Calu3 (cell line): Measurements from ENCODE around the gene RBFOX2. TPM values are rescaled to one million over a fixed set of nuclear protein-coding genes. Genes with fewer than 3 reads are reported as not detected.
"Not testable (repeated sequence)": the region's sequence is repeated elsewhere in the genome, so short reads cannot be mapped to it uniquely, and the experiment has no call there.

Source experiments
- BruUV-seq: library from RNA; stranded (reverse); fragments of 400-500 nt; replicated peaks from 2 replicates; lab custom pipeline; 2021; lab: Mats Ljungman, UMichigan
- CTCF ChIA-PET: fragments of 300-600 bp; sonication (Branson Sonifier 250); formaldehyde crosslinking; loops from one replicate; lab custom pipeline; 2022; ENCODE audit warnings: antibody characterized with exemption; lab: Charles Lee
- DNase-seq: peaks from one replicate; pipeline ENCODE4 v3.0.0; 2022
- H3K27ac Mint-ChIP-seq: one replicate; pipeline ENCODE4 v1.8.0; 2022; ENCODE audit warnings: mixed read lengths; ENCODE audit not compliant: unreplicated experiment
- H3K27me3 Mint-ChIP-seq: one replicate; pipeline ENCODE4 v1.8.0; 2022; ENCODE audit warnings: mixed read lengths; ENCODE audit not compliant: unreplicated experiment
- H3K36me3 Mint-ChIP-seq: one replicate; pipeline ENCODE4 v1.8.0; 2022; ENCODE audit warnings: mild to moderate bottlenecking, moderate library complexity, mixed read lengths; ENCODE audit not compliant: insufficient read depth, unreplicated experiment
- H3K4me1 Mint-ChIP-seq: one replicate; pipeline ENCODE4 v1.8.0; 2022; ENCODE audit warnings: mild to moderate bottlenecking, low read depth, mixed read lengths; ENCODE audit not compliant: unreplicated experiment
- H3K4me3 Mint-ChIP-seq: one replicate; pipeline ENCODE4 v1.8.0; 2022; ENCODE audit warnings: mild to moderate bottlenecking, low read depth, moderate library complexity, mixed read lengths; ENCODE audit not compliant: unreplicated experiment
- H3K9me3 Mint-ChIP-seq: one replicate; pipeline ENCODE4 v1.8.0; 2022; ENCODE audit warnings: low read depth, mixed read lengths; ENCODE audit not compliant: unreplicated experiment
- intact Hi-C: fragments of 100-400 bp; cut with micrococcal nuclease; formaldehyde crosslinking; loops from one replicate; pipeline ENCODE4 v1.10.0; 2022; ENCODE audit not compliant: unreplicated experiment
- total RNA-seq: library from RNA; stranded (reverse); gene quantifications from 2 replicates; pipeline ENCODE4 v1.2.3, GENCODE V29; 2022
- TF ChIP-seq, protein P1 (sequence below): fragments of 200-600 bp; IDR thresholded peaks from one replicate; pipeline ENCODE4 v1.8.0; 2022; ENCODE audit warnings: antibody characterized with exemption; ENCODE audit not compliant: unreplicated experiment

The RBFOX2 gene
- total RNA-seq, 1 experiment from 2014 or later, result 63.1 TPM

DNA sequence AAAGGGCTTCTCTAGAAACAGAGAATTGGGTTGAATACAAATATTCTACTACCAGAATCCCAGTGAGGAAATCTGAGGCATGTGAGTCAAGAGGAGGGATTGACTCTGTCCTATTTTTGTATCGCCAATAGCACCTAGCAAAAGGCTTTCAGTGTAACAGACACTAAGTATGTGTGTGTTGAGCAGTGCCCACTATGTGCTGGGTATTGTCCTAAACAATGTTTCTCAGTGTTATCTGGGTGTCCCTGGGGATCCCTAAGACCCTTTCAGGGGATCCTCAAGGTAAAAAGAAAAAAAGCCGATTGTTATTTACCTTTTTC, 21.0 kb upstream of the RBFOX2 start:
- Mint-ChIP-seq H3K27me3 (no peaks in the 10 kb centered on the region), H3K4me3 (no peak overlapping the region), H3K36me3 (peaks cover 15% of the 10 kb centered on the region), H3K27ac (no peak overlapping the region), H3K9me3 (no peaks in the 10 kb centered on the region), H3K4me1 (peaks cover 26% of the 10 kb centered on the region)
- intact Hi-C loops, result no loop called here
- CTCF ChIA-PET, result interaction anchor here (0.7 kb wide), 1 partner anchor 202 kb away, joined by 4 read pairs; no protein-coding TSS in a partner anchor
- no peak for DNase-seq
- no TSS peak for BruUV-seq
- TF ChIP-seq, protein P1, sequence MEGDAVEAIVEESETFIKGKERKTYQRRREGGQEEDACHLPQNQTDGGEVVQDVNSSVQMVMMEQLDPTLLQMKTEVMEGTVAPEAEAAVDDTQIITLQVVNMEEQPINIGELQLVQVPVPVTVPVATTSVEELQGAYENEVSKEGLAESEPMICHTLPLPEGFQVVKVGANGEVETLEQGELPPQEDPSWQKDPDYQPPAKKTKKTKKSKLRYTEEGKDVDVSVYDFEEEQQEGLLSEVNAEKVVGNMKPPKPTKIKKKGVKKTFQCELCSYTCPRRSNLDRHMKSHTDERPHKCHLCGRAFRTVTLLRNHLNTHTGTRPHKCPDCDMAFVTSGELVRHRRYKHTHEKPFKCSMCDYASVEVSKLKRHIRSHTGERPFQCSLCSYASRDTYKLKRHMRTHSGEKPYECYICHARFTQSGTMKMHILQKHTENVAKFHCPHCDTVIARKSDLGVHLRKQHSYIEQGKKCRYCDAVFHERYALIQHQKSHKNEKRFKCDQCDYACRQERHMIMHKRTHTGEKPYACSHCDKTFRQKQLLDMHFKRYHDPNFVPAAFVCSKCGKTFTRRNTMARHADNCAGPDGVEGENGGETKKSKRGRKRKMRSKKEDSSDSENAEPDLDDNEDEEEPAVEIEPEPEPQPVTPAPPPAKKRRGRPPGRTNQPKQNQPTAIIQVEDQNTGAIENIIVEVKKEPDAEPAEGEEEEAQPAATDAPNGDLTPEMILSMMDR, result no peak

DNA sequence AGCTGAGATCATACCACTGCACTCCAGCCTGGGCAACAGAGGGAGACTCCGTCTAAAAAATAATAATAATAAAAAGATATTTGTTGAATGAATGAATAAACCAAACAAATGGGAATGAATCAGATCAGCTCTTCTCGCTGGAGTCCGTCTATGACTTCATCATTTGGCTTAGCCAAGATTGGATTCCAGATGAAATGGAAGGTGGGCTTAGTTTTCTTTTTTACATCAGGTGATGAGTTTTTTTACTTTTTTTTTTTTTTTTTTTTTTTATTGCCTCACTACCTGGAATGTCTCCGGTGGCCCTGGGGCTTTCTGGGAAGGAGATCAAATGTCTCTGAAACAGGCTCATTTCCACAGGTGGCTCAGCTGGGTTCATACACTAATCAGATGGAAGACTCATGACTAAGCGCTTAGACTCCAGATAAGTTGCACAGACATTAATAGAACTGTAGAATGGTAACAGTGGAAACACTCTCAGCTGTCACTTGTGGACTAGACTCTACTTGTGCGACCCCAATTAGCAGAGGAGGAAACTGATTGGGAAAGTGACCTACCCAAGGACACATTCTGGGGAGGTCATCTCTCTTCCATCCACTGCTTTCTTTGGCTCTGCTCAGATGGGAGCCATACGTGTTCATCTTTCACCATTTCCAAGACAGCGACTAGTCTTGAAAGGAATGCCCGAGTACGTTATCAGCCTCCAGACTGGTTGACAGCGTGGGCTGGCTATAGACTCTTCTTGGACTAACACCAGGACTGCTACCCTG, 20.5 kb upstream of the RBFOX2 start:
- H3K4me3 Mint-ChIP-seq, result no peak overlapping the region
- H3K4me1 Mint-ChIP-seq, result peaks cover 20% of the 10 kb centered on the region
- H3K27me3 Mint-ChIP-seq, result no peaks in the 10 kb centered on the region
- H3K9me3 Mint-ChIP-seq, result no peaks in the 10 kb centered on the region
- intact Hi-C loops, result no loop called here
- CTCF ChIA-PET, result interaction anchor here (0.7 kb wide), 1 partner anchor 203 kb away, joined by 4 read pairs; no protein-coding TSS in a partner anchor
- TF ChIP-seq, protein P1, result no peak
- peaks cover 15% of the 10 kb centered on the region for H3K36me3 Mint-ChIP-seq
- no TSS peak for BruUV-seq
- no peak for DNase-seq
- H3K27ac Mint-ChIP-seq, result no peak overlapping the region

DNA sequence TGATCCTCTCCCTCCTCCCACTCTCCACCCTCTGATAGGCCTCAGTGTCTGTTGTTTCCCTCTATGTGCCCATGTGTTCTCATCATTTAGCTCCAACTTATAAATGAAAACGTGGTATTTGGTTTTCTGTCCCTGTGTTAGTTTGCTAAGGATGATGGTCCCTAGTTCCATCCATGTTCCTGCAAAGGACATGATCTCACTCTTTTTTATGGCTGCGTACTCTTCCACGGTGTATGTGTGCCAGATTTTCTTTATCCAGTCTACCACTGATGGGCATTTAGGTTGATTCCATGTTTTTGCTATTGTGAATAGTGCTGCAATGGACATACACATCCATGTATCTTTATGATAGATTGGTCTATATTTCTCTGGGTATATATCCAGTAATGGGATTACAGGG, 15.9 kb upstream of the RBFOX2 start:
- intact Hi-C loops, H3K36me3 Mint-ChIP-seq, DNase-seq, H3K27ac Mint-ChIP-seq, H3K4me1 Mint-ChIP-seq, H3K9me3 Mint-ChIP-seq, BruUV-seq, H3K4me3 Mint-ChIP-seq, CTCF ChIA-PET, H3K27me3 Mint-ChIP-seq: not testable (repeated sequence)

DNA sequence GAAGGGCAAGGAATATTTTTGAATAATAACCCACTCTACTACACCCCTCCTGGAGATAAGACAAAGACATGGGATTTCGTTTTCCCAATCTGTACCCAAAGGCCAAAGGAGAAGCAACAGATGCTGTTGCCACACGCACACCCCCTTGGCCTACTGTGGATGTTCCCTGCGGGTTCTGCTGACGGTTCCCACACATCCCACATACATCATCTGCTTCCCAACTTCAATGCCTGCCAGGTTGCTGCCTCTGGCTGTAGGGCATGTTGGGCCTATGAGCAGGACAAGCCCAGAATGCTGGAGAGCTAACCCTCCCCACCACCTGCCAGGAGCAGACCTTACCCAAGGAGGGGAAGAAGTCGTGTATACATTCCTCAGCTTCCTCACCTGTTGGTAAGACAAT, 13.6 kb upstream of the RBFOX2 start:
- Mint-ChIP-seq H3K4me1 (no peaks in the 10 kb centered on the region), H3K36me3 (peaks cover 4% of the 10 kb centered on the region), H3K27me3 (peaks cover 7% of the 10 kb centered on the region), H3K9me3 (no peaks in the 10 kb centered on the region), H3K27ac (no peak overlapping the region), H3K4me3 (no peak overlapping the region)
- DNase-seq, result no peak
- BruUV-seq, result no TSS peak
- TF ChIP-seq, protein P1, result no peak
- intact Hi-C loops, result no loop called here
- CTCF ChIA-PET, result interaction anchor here (0.6 kb wide), 1 partner anchor 11 kb away, joined by 3 read pairs; no protein-coding TSS in a partner anchor

DNA sequence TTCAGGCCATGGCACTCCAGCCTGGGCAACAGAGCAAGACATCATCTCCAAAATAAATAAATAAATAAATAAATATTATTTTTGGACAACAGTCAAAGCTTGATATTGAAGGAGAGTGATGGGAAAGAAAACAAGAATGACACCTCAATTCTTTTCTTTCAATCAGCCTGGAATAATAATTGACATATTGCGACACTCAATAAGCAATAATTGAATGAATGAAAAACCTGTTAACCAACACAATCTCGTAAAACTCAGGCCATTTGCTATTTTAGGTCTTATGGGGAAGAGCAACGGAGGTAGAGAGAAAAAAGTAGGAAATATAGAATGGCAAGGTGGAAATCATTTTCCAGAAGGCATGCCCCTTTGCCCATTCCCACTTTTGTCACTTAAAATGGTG, 10.5 kb upstream of the RBFOX2 start:
- CTCF ChIA-PET, result no interaction called here
- Mint-ChIP-seq H3K27me3 (peaks cover 10% of the 10 kb centered on the region), H3K36me3 (peaks cover 4% of the 10 kb centered on the region), H3K27ac (no peak overlapping the region), H3K4me1 (no peaks in the 10 kb centered on the region), H3K4me3 (no peak overlapping the region), H3K9me3 (no peaks in the 10 kb centered on the region)
- intact Hi-C loops, result no loop called here
- TF ChIP-seq, protein P1, result no peak
- DNase-seq, result no peak
- BruUV-seq, result no TSS peak
